GM19324 (cell line): ENCODE data around the gene HSD17B12.

ENCODE experiments used
- ATAC-seq: cut with Tn5 transposase; IDR thresholded peaks from one replicate; pipeline ENCODE4 v1.9.1; 2021; ENCODE audit warnings: mild to moderate bottlenecking, moderate library complexity; ENCODE audit not compliant: unreplicated experiment, low FRiP score

Gene HSD17B12

DNA sequence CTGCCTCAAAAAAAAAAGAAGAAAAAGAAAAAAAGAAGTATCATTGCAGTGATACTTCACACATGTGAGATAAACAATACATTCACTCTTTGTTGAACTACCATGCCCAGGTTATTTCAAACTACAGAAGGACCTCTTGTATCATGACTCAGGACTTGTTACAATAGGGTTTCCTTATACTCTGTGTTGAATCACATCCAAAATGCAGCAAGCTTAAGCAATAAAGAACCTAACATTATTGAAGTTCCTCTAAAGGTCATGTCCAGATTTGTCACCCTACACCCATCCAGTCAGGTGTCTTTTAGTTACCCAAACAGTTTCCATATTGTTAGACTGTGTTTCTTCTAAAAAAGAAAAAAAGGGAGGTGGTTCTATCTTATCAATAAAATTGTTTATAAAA is 173.2 kb downstream of the HSD17B12 start:
- ATAC-seq: no peak

DNA sequence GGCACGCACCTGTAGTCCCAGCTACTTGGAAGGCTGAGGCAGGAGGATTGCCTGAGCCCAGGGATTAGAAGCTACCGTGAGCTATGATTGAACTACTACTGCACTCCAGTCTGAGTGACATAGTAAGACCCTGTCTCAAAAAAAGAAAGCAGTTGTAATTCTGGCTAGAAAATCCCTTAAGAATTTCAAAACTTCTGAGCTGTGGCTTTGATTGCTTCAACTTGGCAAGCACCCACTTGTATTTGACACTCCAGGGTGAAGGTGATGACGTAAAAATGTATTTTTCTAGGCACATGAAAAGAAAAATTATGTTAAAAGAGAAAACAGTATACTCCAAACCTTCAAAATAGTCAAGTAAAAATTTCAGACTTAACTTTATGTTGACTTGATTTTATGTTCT is 176.5 kb downstream of the HSD17B12 start:
- no peak for ATAC-seq

DNA sequence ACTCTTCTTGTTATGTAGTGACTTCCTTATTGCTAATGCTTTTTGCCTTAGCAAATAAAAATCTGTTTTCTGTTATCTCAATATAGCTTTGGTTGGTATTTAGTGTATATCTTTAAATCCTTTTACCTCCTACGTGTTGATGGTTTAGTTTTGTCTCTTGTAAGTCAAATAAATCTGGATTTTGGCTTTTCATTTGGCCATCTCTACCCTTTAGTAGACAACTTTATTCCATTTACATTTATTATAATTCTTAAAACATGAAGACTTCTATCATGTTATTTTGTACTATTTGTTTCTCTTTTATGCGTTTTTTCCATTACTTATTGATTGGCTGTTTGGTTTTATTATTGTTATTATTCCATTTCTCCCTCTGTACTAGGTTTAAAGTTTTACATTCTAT is 180.6 kb downstream of the HSD17B12 start:
- ATAC-seq: no peak

DNA sequence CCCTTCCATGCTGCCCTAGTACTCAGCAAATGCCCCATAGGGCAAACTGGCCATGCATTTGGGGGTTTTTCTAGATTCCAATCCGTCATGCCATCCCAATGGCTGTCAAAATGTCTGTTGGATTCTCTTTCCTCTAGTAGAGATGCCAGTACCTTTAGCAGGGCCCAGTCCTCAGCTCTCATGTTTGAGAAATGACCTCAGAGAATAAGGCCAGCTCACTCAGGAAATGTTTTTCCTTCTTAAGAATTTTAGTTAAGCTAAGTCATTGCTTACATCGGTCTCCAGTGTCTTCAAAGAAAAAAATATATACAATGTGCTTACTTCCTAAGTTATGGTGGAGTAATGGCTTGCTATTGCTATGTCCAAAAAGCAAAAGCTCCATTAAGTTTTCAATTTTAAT is 186.0 kb downstream of the HSD17B12 start:
- no peak for ATAC-seq

DNA sequence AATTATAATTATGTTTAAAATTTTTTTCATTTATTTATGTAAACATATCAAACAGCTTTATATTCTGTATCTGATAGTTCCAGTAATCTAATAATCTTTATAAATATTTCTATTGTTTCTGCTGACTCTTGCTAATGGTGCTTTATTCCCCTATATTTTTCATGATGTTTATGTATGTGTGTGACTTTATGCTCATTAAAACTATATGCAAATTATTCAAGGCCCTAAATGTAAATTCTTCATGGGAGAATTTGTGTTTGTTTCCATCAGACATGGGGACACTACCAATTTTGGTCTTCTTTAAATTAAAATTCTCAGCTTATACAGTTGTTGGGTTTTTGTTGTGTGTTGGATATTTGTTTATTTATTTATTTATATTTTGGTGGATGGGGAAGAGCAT is 186.4 kb downstream of the HSD17B12 start:
- no peak for ATAC-seq

DNA sequence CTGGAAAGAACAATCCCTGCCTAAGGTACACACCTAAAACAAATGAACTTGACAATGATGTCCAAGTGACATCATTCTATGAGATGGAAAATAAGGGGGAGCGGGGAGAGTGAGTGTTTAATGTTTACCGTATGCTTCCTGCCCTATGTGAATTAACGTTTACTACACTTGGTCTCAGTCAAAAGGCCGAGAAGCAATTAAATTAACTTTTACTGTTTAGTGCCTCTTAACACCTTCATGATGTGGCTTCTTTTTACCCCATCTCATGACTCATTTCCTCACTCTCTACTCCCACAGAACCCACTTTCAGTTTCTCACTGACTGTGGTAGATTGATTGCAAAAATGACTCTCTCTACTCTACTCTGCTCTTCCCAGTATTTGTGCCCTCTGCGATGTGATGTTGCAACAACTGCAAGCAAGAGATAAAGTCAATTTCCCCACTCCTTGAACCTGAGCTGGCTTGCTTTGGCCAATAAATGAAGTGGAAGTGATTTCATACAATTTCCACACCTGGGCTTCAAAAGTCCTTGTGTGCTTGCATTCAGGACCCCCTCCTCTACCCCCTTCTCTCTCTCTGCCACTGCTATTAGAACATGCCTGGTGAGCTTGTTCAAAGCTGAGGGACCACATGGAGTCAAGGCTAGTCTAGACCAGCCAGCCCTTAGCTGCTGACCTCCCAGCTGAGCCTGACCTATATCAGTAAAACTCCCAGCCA is 188.5 kb downstream of the HSD17B12 start:
- peak; percentile 97 for ATAC-seq

DNA sequence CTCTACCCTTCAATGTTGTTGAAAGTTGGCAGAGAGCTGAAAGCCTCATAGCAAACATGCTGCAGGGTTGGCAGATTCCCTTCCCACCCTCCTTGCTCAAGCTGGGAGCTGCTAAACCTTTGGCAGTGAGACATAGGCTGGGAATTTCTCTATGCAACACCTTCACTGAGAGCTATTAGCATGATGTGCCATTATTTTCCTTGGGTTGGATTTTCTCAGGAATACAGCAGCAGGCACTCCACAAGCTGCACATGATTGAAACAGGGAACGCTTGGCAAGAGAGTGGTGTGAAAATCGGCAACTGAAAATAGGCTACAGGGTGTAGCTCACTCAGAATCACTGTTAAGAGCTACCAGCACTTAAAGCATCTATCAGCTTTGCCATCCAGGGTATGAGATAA is 190.5 kb downstream of the HSD17B12 start:
- no peak for ATAC-seq

DNA sequence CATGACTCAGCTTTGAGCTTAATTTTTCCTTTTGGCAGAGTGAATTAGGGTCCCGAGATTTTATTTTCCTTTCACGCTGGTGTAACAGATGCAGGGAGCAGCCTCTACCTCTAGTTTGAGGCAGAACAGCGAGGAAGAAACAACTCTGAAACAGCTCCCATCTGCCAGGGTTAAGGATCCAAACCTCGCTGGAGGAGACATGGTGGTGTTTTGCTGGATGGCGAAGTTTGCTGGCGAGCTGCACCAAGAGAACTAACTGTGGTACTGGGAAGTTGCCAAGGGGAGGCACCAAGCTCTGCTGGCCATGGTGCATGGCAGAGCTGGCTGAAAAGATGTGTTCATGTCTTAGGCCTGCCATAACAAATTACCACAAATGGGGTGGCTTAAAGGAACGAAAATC is 192.5 kb downstream of the HSD17B12 start:
- ATAC-seq: no peak

DNA sequence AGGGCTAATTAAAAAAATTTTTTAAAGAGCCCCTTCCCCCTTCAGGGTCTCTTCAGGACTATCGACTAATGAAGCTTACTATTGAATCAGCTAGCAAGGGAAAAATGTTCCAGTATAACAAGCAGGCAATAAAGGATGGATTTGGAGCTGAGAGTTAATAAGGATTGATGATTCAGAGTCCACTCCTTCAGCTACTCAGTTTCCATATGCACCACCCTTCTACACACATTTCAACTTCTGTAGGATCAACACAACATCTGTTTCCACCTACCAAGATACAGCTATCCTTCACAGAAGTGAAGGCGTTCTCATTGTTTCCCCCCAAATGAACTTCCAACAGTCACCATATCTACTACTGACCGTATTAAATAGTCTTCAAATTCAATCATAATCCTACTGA is 193.5 kb downstream of the HSD17B12 start:
- ATAC-seq: no peak

DNA sequence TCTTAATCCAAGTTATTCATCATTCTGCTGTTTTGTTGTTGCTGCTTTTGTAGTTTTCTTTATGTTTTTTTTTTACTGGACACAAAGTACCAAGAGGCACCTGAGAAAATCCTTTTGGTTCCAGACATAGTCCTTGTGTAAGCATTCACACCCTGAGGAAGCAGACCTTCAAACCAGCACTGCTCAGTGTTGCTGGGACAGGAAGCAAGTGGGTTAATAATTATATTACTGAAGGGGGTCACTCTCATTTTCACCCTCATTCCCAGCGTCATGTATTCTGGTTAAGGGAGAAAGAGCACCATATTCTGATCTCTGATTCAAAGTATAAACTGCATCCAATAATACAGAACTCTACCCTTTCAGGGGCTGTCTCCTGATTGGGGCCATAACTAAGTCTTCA is 194.2 kb downstream of the HSD17B12 start:
- ATAC-seq: no peak

DNA sequence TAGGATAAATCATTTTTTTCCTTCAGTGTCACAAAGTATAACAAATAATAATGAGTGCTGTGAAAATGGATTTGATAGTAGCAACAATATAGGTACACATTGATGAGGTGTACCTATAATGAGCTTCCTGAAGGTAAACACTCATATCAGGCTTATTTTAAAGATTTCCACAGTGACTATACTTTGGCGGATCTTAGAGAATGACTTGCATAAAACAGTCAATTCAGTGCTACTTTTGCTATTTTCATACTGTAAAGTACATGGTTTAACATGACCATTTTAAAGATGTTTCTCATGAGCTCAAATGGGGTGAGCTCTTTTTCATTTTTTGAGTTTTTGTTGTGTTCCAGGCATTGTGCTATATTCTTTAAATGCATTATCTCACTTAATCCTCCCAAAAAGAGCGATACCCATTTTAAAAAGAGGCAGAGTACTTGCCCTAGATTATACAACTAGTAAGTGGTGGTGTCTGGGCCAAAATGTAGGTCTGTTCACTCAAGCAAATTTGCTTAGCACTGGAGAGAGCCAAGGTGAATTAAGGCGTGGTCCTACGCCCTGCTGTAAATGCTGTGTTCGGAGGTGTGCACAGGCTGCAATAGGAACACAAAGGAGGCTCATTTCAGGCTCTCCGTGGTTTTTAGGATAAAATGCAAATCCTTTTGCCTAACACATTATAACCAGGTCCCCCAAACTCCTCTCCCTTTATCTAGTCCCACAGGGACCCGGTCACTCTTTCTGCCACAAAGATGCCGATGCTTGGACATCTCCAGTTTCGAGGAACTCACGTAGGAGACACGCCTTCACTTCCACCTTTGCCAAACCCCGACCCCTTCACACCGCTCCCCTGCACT is 199.5 kb downstream of the HSD17B12 start:
- no peak for ATAC-seq

DNA sequence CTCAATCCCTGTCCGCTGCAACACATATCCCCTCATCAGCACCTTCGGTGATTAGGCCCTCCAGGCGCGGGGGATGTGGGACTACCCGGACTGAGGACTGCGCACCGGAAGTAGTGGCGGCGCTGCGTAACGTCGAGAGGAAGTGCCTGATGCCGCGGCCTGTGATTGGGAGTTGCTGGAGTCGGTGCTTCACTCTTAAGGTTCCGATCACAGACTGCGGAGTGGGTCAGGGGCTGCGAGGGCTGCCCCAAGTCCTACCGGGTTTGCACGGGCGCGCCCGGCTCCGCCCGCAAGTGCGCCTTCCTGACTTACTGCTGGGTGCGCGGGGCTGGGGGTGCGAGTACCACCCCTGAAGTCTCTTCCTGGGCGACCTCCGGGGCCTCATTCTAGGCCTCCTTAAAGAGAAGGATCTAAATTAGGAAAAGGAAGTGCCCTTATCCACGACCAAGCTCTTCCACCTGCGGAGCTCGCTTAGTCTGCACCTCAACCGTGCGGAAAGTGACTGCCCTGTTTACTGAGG is 200.2 kb downstream of the HSD17B12 start, which contains the start of gene ALKBH3:
ALKBH3 (plus strand) TSS at position 192 of the 520 bp plus-strand sequence. CDS start 1,822 bp downstream, outside the sequence.
- peak; percentile 97 for ATAC-seq

DNA sequence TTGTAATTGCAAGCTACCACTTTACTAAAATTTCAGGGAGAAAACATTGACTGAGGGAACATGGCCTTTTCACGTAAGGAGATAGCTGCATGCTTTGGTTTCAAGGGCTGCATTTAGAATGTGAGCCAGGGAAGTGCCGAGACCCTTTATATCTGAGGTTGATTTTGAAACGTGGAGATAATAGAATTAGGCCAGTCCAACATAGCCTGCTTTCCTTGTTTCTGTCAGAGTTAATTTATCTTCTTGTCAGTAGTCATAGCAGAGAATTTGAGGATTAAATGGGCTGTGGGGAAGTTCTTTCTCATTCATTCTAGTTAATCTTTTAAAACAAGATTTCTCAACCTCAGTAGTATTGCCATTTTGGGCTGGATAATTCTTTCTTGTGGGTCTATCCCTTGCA is 212.3 kb downstream of the HSD17B12 start:
- no peak for ATAC-seq

DNA sequence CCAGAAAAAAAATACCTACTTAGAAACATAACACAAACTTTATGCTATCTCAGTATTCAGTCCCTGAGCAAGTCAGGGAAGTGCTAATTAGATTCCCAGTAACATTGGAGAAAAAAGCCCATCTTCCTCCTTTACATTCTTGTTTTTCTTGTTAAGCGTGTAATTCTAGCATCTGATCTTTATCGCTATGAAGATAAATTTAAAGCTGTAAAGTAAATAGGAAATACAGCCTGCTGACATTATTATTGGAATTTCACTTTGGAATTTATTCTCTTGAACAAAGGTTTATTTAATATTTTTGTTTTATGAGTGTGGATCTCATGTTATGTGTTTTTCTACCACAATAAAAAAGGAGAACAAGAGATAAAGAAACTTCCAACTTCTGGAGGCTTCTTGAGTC is 214.0 kb downstream of the HSD17B12 start:
- ATAC-seq: no peak

DNA sequence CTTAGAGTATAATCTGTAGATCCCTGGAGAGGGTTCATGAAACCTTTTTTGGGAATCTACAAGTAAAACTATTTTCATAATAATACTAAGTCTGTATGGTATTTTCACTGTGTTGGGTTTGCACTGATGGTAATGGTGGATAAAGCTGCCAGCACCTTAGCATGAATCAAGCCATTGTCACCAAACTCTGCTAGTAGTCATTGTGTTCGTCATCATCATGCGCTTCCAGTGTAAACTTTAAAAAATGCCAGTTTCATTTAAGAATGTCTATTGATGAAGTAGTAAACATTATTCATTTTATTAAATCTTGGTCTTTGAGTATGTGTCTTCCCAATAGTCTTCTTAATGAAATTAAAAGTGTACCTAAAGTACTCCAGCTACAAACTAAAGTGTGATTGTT is 215.1 kb downstream of the HSD17B12 start:
- no peak for ATAC-seq

DNA sequence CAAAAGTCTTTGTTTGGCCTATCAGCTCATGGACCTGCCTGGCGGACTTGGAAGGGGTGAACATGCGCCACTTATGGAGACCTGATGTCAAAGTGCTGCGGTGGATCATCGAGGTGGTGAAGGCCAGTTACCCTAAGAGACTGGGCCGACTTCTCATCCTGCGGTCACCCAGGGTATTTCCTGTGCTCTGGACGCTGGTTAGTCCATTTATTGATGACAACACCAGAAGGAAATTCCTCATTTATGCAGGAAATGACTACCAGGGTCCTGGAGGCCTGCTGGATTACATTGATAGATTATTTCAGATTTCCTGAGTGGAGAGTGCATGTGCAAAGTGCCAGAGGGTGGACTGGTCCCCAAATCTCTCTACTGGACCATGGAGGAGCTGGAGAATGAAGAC is 218.0 kb downstream of the HSD17B12 start:
- no peak for ATAC-seq

DNA sequence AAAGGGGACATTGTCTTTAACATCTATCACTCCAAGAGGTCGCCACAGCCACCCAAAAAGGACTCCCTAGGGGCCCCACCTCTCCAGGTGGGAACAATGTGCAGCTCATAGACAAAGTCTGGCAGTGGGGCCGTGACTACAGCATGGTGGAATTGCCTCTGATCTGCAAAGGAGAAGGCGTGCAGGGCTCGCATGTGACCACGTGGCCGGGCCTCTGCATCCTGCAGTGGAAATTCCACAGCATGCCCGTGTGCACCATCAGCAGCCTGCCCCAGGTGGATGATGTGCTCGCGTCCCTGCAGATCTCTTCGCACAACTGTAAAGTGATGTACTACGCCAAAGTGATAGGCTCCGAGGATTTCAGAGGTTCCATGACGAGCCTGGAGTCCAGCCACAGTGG is 218.6 kb downstream of the HSD17B12 start:
- no peak for ATAC-seq

DNA sequence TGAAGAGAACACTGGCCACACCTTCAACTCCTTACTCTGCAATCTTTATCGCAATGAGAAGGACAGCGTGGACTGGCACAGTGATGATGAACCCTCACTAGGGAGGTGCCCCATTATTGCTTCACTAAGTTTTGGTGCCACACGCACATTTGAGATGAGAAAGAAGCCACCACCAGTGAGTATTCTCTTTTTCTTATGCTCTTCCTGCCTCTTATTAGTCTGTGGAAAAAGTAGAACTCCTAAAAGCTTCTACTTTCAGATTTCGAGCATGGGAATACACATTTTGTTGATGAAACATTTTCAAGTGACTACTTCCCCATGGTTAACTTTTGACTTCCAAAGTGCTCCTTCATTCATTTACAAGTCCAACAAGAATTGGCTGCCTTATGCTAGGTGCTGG is 221.0 kb downstream of the HSD17B12 start:
- ATAC-seq: no peak

DNA sequence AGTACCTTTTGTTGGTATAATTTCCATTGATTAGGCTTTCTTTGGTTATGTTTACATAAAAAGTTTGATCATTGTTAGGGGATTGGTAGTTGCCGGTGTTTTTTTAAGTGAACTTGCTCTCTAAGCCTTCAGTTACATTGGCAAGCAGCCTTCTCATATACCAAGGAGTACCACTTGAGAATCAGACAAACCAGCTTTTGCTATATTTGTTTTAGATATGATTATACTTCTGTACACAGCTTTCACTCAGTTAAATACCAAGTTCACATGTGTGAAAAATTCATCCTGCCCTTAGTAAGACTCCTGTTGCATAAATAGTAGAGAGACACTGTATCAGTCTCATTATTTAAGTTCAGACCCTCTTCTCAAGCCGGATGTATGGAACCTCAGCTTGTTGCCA is 222.5 kb downstream of the HSD17B12 start:
- no peak for ATAC-seq

DNA sequence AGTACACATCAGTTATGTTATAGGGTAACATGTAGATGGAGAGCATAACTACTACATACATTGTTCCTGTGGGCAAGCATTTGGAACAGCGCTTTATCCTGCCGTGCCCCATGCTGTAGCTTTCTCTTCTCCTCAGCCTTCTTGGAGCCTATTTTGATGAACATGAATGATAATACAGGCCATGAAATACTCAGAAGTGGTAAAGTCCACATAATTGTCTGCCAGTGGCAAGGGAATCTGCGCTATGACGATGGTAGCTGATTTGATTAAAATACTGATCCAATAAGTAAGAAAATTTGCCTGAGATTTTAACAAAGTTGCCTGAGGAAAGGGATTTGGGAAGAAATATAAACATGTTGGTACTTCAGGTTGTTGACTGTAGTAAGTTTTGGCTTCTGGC is 223.4 kb downstream of the HSD17B12 start:
- no peak for ATAC-seq

DNA sequence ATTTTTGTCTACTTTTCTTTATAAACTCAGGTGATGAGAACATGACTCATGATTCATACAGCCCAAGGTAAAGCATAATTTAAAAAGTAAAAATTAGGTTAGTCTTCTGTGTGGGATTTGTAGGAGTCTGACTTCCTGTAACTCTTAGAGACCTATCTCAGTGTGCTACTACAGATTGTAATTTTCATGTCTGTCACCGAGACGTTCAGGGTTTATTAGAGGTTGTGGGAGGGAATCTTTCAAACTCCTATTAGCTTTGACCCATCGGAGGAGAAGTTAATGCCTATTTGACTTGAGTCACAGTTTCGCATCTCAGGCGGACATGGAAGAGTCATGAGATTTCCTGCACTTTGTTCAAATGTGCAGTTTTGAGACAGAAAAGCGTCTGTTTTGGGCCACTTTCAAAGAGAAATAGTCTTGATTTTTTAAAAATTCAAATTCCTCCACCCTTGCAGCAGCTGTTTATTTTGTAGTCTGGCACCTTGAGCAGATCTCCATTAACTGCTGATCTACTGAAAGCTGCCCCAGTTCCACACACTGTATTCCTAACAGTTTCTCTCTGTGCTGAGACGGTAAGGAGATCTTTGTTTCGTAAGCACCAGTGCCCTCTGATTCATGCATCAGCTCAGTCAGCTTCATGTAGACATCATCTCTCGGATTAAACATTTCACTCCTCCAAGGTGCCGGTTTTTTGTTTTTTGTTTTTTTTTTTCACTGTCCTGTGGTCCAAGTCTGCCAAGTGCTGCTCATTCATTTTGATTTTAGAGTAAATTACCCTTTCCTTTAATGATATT is 224.4 kb downstream of the HSD17B12 start:
- ATAC-seq: no peak
